Neuronal stem cell (in vitro differentiated cells): Measurements from ENCODE around the gene RGL1.

Source experiments
- DNase-seq: peaks from one replicate; pipeline ENCODE4 v3.0.0-alpha.2; 2013; ENCODE audit warnings: low spot score
- H2AFZ ChIP-seq: one replicate; pipeline ENCODE4 v1.6.1; 2013; ENCODE audit warnings: mild to moderate bottlenecking, low read length, inconsistent platforms
- H2AK5ac ChIP-seq: 2 replicates; pipeline ENCODE4 v1.6.1; 2013; ENCODE audit warnings: low read depth, mild to moderate bottlenecking, inconsistent platforms, low read length, moderate library complexity, mixed read lengths
- H2BK120ac ChIP-seq: 2 replicates; pipeline ENCODE4 v1.6.1; 2013; ENCODE audit warnings: low read depth, mild to moderate bottlenecking, inconsistent platforms, low read length, moderate library complexity, mixed read lengths
- H2BK12ac ChIP-seq: one replicate; pipeline ENCODE4 v1.6.1; 2013; ENCODE audit warnings: low read length, inconsistent platforms
- H2BK15ac ChIP-seq: 2 replicates; pipeline ENCODE4 v1.6.1; 2013; ENCODE audit warnings: mild to moderate bottlenecking, low read length, inconsistent platforms, mixed read lengths
- H2BK5ac ChIP-seq: one replicate; pipeline ENCODE4 v1.6.1; 2013; ENCODE audit warnings: inconsistent platforms, mild to moderate bottlenecking, low read length, moderate library complexity
- H3K14ac ChIP-seq: one replicate; pipeline ENCODE4 v1.6.1; 2013; ENCODE audit warnings: low read length, inconsistent platforms
- H3K18ac ChIP-seq: 2 replicates; pipeline ENCODE4 v1.6.1; 2013; ENCODE audit warnings: low read length, inconsistent platforms
- H3K23ac ChIP-seq: 2 replicates; pipeline ENCODE4 v1.6.1; 2013; ENCODE audit warnings: low read depth, mild to moderate bottlenecking, mixed read lengths, low read length, inconsistent platforms; ENCODE audit not compliant: poor library complexity
- H3K27ac ChIP-seq: replicated peaks from 3 replicates; pipeline ENCODE4 v1.5.1; 2013; ENCODE audit warnings: low read length, inconsistent platforms
- H3K27me3 ChIP-seq, 3 experiments: 2 replicates each; pipeline ENCODE4 v1.6.1; 2013; ENCODE audit warnings: low read length in 3 of 3, mild to moderate bottlenecking in 2 of 3, inconsistent platforms in 1 of 3, low read depth in 1 of 3, mixed read lengths in 1 of 3, moderate library complexity in 1 of 3; ENCODE audit not compliant: control insufficient read depth in 3 of 3, insufficient read depth in 3 of 3
- H3K36me3 ChIP-seq, 2 donors: replicated peaks in 1 of 2; 2 replicates each; pipeline ENCODE4 v1.6.1; 2013; ENCODE audit warnings: low read length in 2 of 2; ENCODE audit not compliant: control insufficient read depth in 2 of 2, insufficient read depth in 2 of 2
- H3K4ac ChIP-seq: 2 replicates; pipeline ENCODE4 v1.6.1; 2013; ENCODE audit warnings: inconsistent platforms, mild to moderate bottlenecking, low read length, moderate library complexity
- H3K4me1 ChIP-seq, 2 donors: 1 replicate in 1 of 2; 2 replicates in 1 of 2; pipeline ENCODE4 v1.6.1; 2013; ENCODE audit warnings: low read length in 2 of 2, low read depth in 1 of 2; ENCODE audit not compliant: control insufficient read depth in 2 of 2, insufficient read depth in 1 of 2
- H3K4me2 ChIP-seq: one replicate; pipeline ENCODE4 v1.6.1; 2013; ENCODE audit warnings: mild to moderate bottlenecking, low read length, inconsistent platforms; ENCODE audit not compliant: insufficient read depth, poor library complexity, severe bottlenecking
- H3K4me3 ChIP-seq, 2 donors: 2 replicates each; pipeline ENCODE4 v1.5.1; 2013; ENCODE audit warnings: low read length in 2 of 2, mild to moderate bottlenecking in 2 of 2, inconsistent platforms in 1 of 2, moderate library complexity in 1 of 2
- H3K79me1 ChIP-seq: one replicate; pipeline ENCODE4 v1.6.1; 2013; ENCODE audit warnings: low read depth, mild to moderate bottlenecking, inconsistent platforms, low read length, moderate library complexity
- H3K9ac ChIP-seq: one replicate; pipeline ENCODE4 v1.6.1; 2013; ENCODE audit warnings: mild to moderate bottlenecking, low read depth, low read length, inconsistent platforms; ENCODE audit not compliant: poor library complexity
- H3K9me3 ChIP-seq, 2 donors: replicated peaks in 1 of 2; 2 replicates each; pipeline versions ENCODE3 to v1.6.1; 2013; ENCODE audit warnings: low read length in 2 of 2, mild to moderate bottlenecking in 2 of 2, inconsistent platforms in 1 of 2, low read depth in 1 of 2, mixed read lengths in 1 of 2, moderate library complexity in 1 of 2; ENCODE audit not compliant: control insufficient read depth in 2 of 2, insufficient read depth in 1 of 2
- H4K8ac ChIP-seq: one replicate; pipeline ENCODE4 v1.6.1; 2013; ENCODE audit warnings: low read depth, mild to moderate bottlenecking, inconsistent platforms, low read length, moderate library complexity
- H4K91ac ChIP-seq: one replicate; pipeline ENCODE4 v1.6.1; 2013; ENCODE audit warnings: low read length, low read depth, mild to moderate bottlenecking, inconsistent platforms; ENCODE audit not compliant: poor library complexity
- WGBS, 2 donors: extraction: QIAGEN DNeasy Blood & Tissue Kit; methylation state at CpG; one replicate each; pipeline ENCODE4 v1.1.7; 2013; ENCODE audit warnings: missing lambda C conversion rate in 2 of 2, mixed read lengths in 1 of 2; ENCODE audit not compliant: insufficient read length in 2 of 2, insufficient replicate concordance in 1 of 2; ENCODE audit errors: extremely low coverage in 2 of 2; 5-methylcytosine and 5-hydroxymethylcytosine counted together

RGL1 gene

DNA sequence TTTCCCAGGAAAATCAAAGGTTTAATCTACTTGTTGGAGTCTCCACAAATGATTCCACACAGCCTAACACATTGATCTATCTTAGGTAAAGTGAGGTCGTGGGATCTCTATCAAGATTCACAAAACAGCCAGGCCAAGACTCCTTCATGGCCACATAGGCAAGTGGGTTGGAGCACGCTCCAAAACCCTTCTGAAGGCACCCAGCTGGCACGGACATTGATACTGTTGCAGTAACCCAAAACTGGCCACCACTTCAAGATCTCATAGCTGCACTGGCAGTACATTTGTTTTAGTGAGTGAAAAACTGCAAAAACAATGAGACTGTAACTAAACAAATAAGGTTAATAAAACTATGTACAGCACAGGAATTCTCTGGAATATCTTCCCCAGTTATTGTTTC is 170.7 kb downstream of the RGL1 start:
- Histone ChIP-seq H2BK15ac (no peak overlapping the region), H2BK120ac (no peak overlapping the region), H3K27me3 (no peaks in the 10 kb centered on the region), H3K27ac (no peak overlapping the region), H3K9me3 (peaks cover 0 to 3% of the 10 kb centered on the region in 2 donors), H4K91ac (no peak overlapping the region), H3K4me3 (no peak overlapping the region), H2BK12ac (no peak overlapping the region), H3K23ac (no peak overlapping the region), H3K79me1 (no peaks in the 10 kb centered on the region), H3K9ac (no peak overlapping the region), H3K4ac (no peak overlapping the region), H3K36me3 (no peaks in the 10 kb centered on the region), H3K18ac (no peak overlapping the region), H3K4me2 (no peak overlapping the region), H2AK5ac (no peak overlapping the region), H3K4me1 (peaks cover 0 to 1% of the 10 kb centered on the region in 2 donors), H2BK5ac (no peak overlapping the region), H2AFZ (no peak overlapping the region), H4K8ac (no peak overlapping the region), H3K14ac (no peak overlapping the region)
- WGBS, 2 donors: no CpG with 5 or more reads among the region's 3 CpGs
- DNase-seq: no peak

- Histone ChIP-seq H2AFZ (no peak overlapping the region), H3K4me2 (no peak overlapping the region), H2BK5ac (no peak overlapping the region), H3K27me3 (no peaks in the 10 kb centered on the region), H2BK12ac (no peak overlapping the region), H4K8ac (no peak overlapping the region), H3K18ac (no peak overlapping the region), H3K23ac (no peak overlapping the region), H3K14ac (no peak overlapping the region), H3K9me3 (no peaks in the 10 kb centered on the region), H3K4me1 (peaks cover 0 to 1% of the 10 kb centered on the region in 2 donors), H4K91ac (no peak overlapping the region), H3K36me3 (no peaks in the 10 kb centered on the region), H2BK15ac (no peak overlapping the region), H3K27ac (no peak overlapping the region), H3K4me3 (no peak overlapping the region), H3K4ac (no peak overlapping the region), H3K9ac (no peak overlapping the region), H3K79me1 (no peaks in the 10 kb centered on the region), H2AK5ac (no peak overlapping the region), H2BK120ac (no peak overlapping the region)
- WGBS, 2 donors: no CpG with 5 or more reads among the region's 2 CpGs
- DNase-seq: no peak
Measured at GRCh38 chr1:183977717-183978116, 172.8 kb downstream of the RGL1 start.
